ENCODE data around the gene HEATR3.

Gene HEATR3

GRCh38 chr16:50036426-50036825 lies 29.3 kb upstream of the HEATR3 start:
- no peaks in the 10 kb centered on the region for H3K9me3 ChIP-seq (ENCODE audit: insufficient read depth, low read depth, low read length)
- H3K36me3 ChIP-seq (ENCODE audit: insufficient read depth, low read length): peaks cover 20% of the 10 kb centered on the region; the same call in 1 of the 2 replicates
- H3K9me2 ChIP-seq (replicated peaks; ENCODE audit: low read depth, low read length): no peaks in the 10 kb centered on the region
- H3K9ac ChIP-seq (ENCODE audit: low read depth, low read length, poor library complexity, severe bottlenecking): no peak overlapping the region
- TF ChIP-seq EZH2phosphoT487 (IDR thresholded peaks at IDR 0.05; ENCODE audit: borderline replicate concordance): no peak
- no peak for TF ChIP-seq CTCF (conservative IDR thresholded peaks at IDR 0.05; ENCODE audit: low read length)
- H4K20me1 ChIP-seq (ENCODE audit: insufficient read depth, low read length, poor library complexity, severe bottlenecking): no peaks in the 10 kb centered on the region
- H3K4me3 ChIP-seq (ENCODE audit: low read length, poor library complexity, severe bottlenecking): no peak overlapping the region
- H3K79me2 ChIP-seq (ENCODE audit: insufficient read depth, low read length): peaks cover 9% of the 10 kb centered on the region; the same call in 1 of the 2 replicates
- no peak overlapping the region for H2AFZ ChIP-seq (ENCODE audit: low read length)
- H3K4me1 ChIP-seq (ENCODE audit: insufficient read depth, low read length, poor library complexity, severe bottlenecking): peaks cover 18% of the 10 kb centered on the region
- no peak overlapping the region for H3K4me2 ChIP-seq (ENCODE audit: low read depth, low read length, poor library complexity, severe bottlenecking)
- no peaks in the 10 kb centered on the region for H3F3A ChIP-seq (ENCODE audit: low read depth)
- no peaks in the 10 kb centered on the region for H3K27me3 ChIP-seq (ENCODE audit: insufficient read depth, low read length, poor library complexity, severe bottlenecking)

GRCh38 chr16:50037662-50038220 lies 28.0 kb upstream of the HEATR3 start:
- Histone ChIP-seq H3K9ac (ENCODE audit: low read depth, low read length, poor library complexity, severe bottlenecking) (no peak overlapping the region), H3K27me3 (ENCODE audit: insufficient read depth, low read length, poor library complexity, severe bottlenecking) (no peaks in the 10 kb centered on the region), H3K4me3 (ENCODE audit: low read length, poor library complexity, severe bottlenecking) (no peak overlapping the region), H2AFZ (ENCODE audit: low read length) (no peak overlapping the region), H3K4me1 (ENCODE audit: insufficient read depth, low read length, poor library complexity, severe bottlenecking) (peaks cover 18% of the 10 kb centered on the region), H3F3A (ENCODE audit: low read depth) (no peaks in the 10 kb centered on the region), H3K79me2 (ENCODE audit: insufficient read depth, low read length) (no peaks in the 10 kb centered on the region), H3K36me3 (ENCODE audit: insufficient read depth, low read length) (peaks cover 20% of the 10 kb centered on the region; the same call in 1 of the 2 replicates), H3K9me3 (ENCODE audit: insufficient read depth, low read depth, low read length) (no peaks in the 10 kb centered on the region), H3K4me2 (ENCODE audit: low read depth, low read length, poor library complexity, severe bottlenecking) (peak overlapping the region; percentile 36), H3K9me2 (replicated peaks; ENCODE audit: low read depth, low read length) (no peaks in the 10 kb centered on the region), H4K20me1 (ENCODE audit: insufficient read depth, low read length, poor library complexity, severe bottlenecking) (no peaks in the 10 kb centered on the region)
- TF ChIP-seq CTCF (conservative IDR thresholded peaks at IDR 0.05; ENCODE audit: low read length) (no peak), EZH2phosphoT487 (IDR thresholded peaks at IDR 0.05; ENCODE audit: borderline replicate concordance) (no peak)

- no peak for TF ChIP-seq CTCF (conservative IDR thresholded peaks at IDR 0.05; ENCODE audit: low read length)
- TF ChIP-seq EZH2phosphoT487 (IDR thresholded peaks at IDR 0.05; ENCODE audit: borderline replicate concordance): no peak
These were observed 27.5 kb upstream of the HEATR3 start for GRCh38 chr16:50038286-50038685.

More at GRCh38 chr16:50038286-50038685, 27.5 kb upstream of the HEATR3 start:
- H3K4me2 ChIP-seq (ENCODE audit: low read depth, low read length, poor library complexity, severe bottlenecking): peak overlapping the region; percentile 36
- H3K27me3 ChIP-seq (ENCODE audit: insufficient read depth, low read length, poor library complexity, severe bottlenecking): no peaks in the 10 kb centered on the region
- H4K20me1 ChIP-seq (ENCODE audit: insufficient read depth, low read length, poor library complexity, severe bottlenecking): no peaks in the 10 kb centered on the region
- H3K9me2 ChIP-seq (replicated peaks; ENCODE audit: low read depth, low read length): no peaks in the 10 kb centered on the region
- H3K79me2 ChIP-seq (ENCODE audit: insufficient read depth, low read length): no peaks in the 10 kb centered on the region
- no peaks in the 10 kb centered on the region for H3F3A ChIP-seq (ENCODE audit: low read depth)
- peak overlapping the region; percentile 16 for H3K4me3 ChIP-seq (ENCODE audit: low read length, poor library complexity, severe bottlenecking)
- peaks cover 19% of the 10 kb centered on the region; the same call in 1 of the 2 replicates for H3K36me3 ChIP-seq (ENCODE audit: insufficient read depth, low read length)
- peaks cover 18% of the 10 kb centered on the region for H3K4me1 ChIP-seq (ENCODE audit: insufficient read depth, low read length, poor library complexity, severe bottlenecking)
- no peak overlapping the region for H2AFZ ChIP-seq (ENCODE audit: low read length)
- H3K9ac ChIP-seq (ENCODE audit: low read depth, low read length, poor library complexity, severe bottlenecking): no peak overlapping the region
- H3K9me3 ChIP-seq (ENCODE audit: insufficient read depth, low read depth, low read length): no peaks in the 10 kb centered on the region
